ENCODE results near the gene CPNE4. TPM values are rescaled to one million over a fixed set of nuclear protein-coding genes. Genes with fewer than 3 reads are reported as not detected.

CPNE4 gene
- total RNA-seq, 1 donor from 2014 or later = not detected

GRCh38 chr3:131803113-131803512 lies 231.7 kb downstream of the CPNE4 start:
- DNase-seq (ENCODE audit: low spot score) = no peak
- Mint-ChIP-seq H3K36me3 (ENCODE audit: low read depth) (no peaks in the 10 kb centered on the region), H3K27ac (ENCODE audit: unreplicated experiment) (no peak overlapping the region), H3K4me1 (ENCODE audit: low read depth) (no peaks in the 10 kb centered on the region), H3K4me3 (ENCODE audit: unreplicated experiment) (no peak overlapping the region), H3K27me3 (ENCODE audit: low read depth) (peaks cover 15% of the 10 kb centered on the region), H3K9me3 (ENCODE audit: low read depth) (no peaks in the 10 kb centered on the region)
- TF ChIP-seq CTCF (IDR thresholded peaks at IDR 0.05) = no peak

DNA sequence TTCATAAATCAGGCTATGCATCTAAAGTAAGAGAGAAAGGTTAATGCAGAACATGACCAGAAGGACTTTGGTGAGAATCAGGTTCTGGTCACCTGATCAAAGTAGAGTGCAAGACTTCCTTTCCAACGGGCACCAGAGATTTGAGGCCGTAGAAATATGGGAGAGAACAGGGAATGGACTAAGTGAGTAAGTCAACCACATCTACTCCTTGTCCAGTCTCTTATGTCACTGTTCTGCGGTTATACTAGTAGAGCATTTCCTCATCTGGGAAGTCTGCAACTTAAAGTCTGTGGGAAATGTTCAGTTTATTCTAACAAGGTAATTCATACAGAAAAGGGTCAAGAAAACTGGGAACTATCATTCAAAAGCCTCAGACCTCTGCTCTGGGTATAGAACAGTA lies 232.8 kb downstream of the CPNE4 start:
- no peaks in the 10 kb centered on the region for H3K4me1 Mint-ChIP-seq (ENCODE audit: low read depth)
- no peak for TF ChIP-seq CTCF (IDR thresholded peaks at IDR 0.05)
- H3K4me3 Mint-ChIP-seq (ENCODE audit: unreplicated experiment) = no peak overlapping the region
- no peaks in the 10 kb centered on the region for H3K9me3 Mint-ChIP-seq (ENCODE audit: low read depth)
- no peak overlapping the region for H3K27ac Mint-ChIP-seq (ENCODE audit: unreplicated experiment)
- H3K36me3 Mint-ChIP-seq (ENCODE audit: low read depth) = no peaks in the 10 kb centered on the region
- H3K27me3 Mint-ChIP-seq (ENCODE audit: low read depth) = peaks cover 12% of the 10 kb centered on the region
- no peak for DNase-seq (ENCODE audit: low spot score)

GRCh38 chr3:131801566-131801965 lies 233.2 kb downstream of the CPNE4 start:
- Mint-ChIP-seq H3K27ac (ENCODE audit: unreplicated experiment) (no peak overlapping the region), H3K4me1 (ENCODE audit: low read depth) (no peaks in the 10 kb centered on the region), H3K36me3 (ENCODE audit: low read depth) (no peaks in the 10 kb centered on the region), H3K9me3 (ENCODE audit: low read depth) (no peaks in the 10 kb centered on the region), H3K27me3 (ENCODE audit: low read depth) (peaks cover 15% of the 10 kb centered on the region), H3K4me3 (ENCODE audit: unreplicated experiment) (no peak overlapping the region)
- no peak for TF ChIP-seq CTCF (IDR thresholded peaks at IDR 0.05)
- DNase-seq (ENCODE audit: low spot score) = no peak

DNA sequence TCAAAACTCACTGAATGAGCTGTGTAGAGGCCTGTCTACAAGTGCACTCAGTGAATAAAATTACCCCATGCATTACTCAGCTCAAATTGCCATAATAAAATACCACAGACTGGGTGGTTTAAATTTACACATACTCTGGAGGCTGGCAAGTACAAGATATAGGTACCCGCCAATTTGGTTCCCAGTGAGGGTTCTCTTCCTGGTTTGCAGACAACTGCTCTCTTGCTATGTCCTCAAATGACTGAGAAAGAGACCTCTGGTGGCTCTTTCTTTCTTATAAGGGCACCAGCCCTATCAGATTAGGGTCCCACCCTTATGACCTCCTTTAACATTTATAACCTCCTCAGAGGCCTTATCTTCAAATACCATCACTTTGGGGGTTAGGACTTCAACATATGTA lies 237.0 kb downstream of the CPNE4 start:
- no peak overlapping the region for H3K4me3 Mint-ChIP-seq (ENCODE audit: unreplicated experiment)
- peaks cover 31% of the 10 kb centered on the region for H3K27me3 Mint-ChIP-seq (ENCODE audit: low read depth)
- no peak for DNase-seq (ENCODE audit: low spot score)
- H3K4me1 Mint-ChIP-seq (ENCODE audit: low read depth) = no peaks in the 10 kb centered on the region
- H3K36me3 Mint-ChIP-seq (ENCODE audit: low read depth) = no peaks in the 10 kb centered on the region
- no peaks in the 10 kb centered on the region for H3K9me3 Mint-ChIP-seq (ENCODE audit: low read depth)
- no peak overlapping the region for H3K27ac Mint-ChIP-seq (ENCODE audit: unreplicated experiment)
- TF ChIP-seq CTCF (IDR thresholded peaks at IDR 0.05) = no peak

- H3K4me1 Mint-ChIP-seq (ENCODE audit: low read depth) = no peaks in the 10 kb centered on the region
- DNase-seq (ENCODE audit: low spot score) = no peak
- TF ChIP-seq CTCF (IDR thresholded peaks at IDR 0.05) = no peak
- no peak overlapping the region for H3K27ac Mint-ChIP-seq (ENCODE audit: unreplicated experiment)
- no peak overlapping the region for H3K4me3 Mint-ChIP-seq (ENCODE audit: unreplicated experiment)
- H3K36me3 Mint-ChIP-seq (ENCODE audit: low read depth) = no peaks in the 10 kb centered on the region
- H3K9me3 Mint-ChIP-seq (ENCODE audit: low read depth) = no peaks in the 10 kb centered on the region
- peaks cover 26% of the 10 kb centered on the region for H3K27me3 Mint-ChIP-seq (ENCODE audit: low read depth)
Observed at GRCh38 chr3:131796558-131797198, 238.1 kb downstream of the CPNE4 start.
